Fibroblast of skin of right biceps (primary cell): ENCODE data around the gene GOLGA8O.
"Not testable (repeated sequence)": the region's sequence is repeated elsewhere in the genome, so short reads cannot be mapped to it uniquely, and the experiment has no call there.

Experiments used
- DNase-seq: peaks from one replicate; pipeline ENCODE4 v3.0.0-alpha.2; 2013

Gene GOLGA8O

GRCh38 chr15:32455534-32455933, at the start of gene GOLGA8O:
GOLGA8O (minus strand) TSS chr15:32455634; CDS start chr15:32455536, 98 bp downstream.
- not testable (repeated sequence) for DNase-seq

- not testable (repeated sequence) for DNase-seq
Measured at GRCh38 chr15:32504152-32504811, 48.8 kb upstream of the GOLGA8O start.

- peak; percentile 29 for DNase-seq
Measured at GRCh38 chr15:32502946-32503345, 47.5 kb upstream of the GOLGA8O start.

- DNase-seq, result not testable (repeated sequence)
Measured at GRCh38 chr15:32492768-32493167, 37.3 kb upstream of the GOLGA8O start.

GRCh38 chr15:32486474-32486873, 31.0 kb upstream of the GOLGA8O start:
- not testable (repeated sequence) for DNase-seq

DNA sequence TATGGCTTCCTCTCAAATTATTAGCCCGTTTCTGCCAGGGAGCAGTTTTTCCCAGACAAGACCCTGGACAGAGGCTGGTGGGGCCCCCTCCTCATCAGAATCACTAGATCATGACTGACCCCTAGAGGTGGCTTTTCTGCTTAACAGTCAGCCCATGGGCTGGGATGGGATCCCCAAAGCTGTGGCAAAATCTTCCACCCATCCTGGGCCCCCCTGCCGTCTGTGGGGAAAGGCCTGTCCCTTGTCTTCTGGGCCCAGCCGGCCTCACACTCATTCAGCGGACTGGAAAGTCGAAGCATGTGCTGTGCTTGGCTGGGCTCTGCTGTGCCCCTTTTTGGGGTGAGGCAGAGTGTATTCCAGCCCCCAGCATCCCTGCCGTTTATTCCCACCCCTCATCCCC, 27.9 kb upstream of the GOLGA8O start:
- not testable (repeated sequence) for DNase-seq

DNA sequence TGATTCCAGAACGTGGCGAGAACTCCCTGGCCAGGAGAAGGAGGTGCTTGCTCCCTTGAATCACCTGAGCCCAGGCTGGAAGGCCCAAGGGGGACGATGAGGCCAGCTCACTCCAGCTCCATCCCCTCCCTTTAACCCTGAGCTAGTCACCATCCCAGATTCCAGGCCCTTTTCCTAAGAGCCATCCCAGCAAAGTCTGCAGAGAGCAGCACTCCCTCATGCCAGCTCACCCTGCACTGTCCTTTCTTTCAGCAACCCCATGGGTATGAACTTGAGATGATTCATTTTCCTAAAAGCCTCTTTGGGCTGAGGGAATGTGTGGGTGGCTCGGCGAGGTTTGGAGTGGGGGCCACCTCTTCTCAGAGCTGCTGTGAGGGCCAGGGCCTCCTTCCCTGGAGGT, 26.2 kb upstream of the GOLGA8O start:
- not testable (repeated sequence) for DNase-seq

- DNase-seq, result not testable (repeated sequence)
Measured at GRCh38 chr15:32468076-32468475, 12.6 kb upstream of the GOLGA8O start.

GRCh38 chr15:32440445-32440977, 14.9 kb downstream of the GOLGA8O start:
- not testable (repeated sequence) for DNase-seq

DNA sequence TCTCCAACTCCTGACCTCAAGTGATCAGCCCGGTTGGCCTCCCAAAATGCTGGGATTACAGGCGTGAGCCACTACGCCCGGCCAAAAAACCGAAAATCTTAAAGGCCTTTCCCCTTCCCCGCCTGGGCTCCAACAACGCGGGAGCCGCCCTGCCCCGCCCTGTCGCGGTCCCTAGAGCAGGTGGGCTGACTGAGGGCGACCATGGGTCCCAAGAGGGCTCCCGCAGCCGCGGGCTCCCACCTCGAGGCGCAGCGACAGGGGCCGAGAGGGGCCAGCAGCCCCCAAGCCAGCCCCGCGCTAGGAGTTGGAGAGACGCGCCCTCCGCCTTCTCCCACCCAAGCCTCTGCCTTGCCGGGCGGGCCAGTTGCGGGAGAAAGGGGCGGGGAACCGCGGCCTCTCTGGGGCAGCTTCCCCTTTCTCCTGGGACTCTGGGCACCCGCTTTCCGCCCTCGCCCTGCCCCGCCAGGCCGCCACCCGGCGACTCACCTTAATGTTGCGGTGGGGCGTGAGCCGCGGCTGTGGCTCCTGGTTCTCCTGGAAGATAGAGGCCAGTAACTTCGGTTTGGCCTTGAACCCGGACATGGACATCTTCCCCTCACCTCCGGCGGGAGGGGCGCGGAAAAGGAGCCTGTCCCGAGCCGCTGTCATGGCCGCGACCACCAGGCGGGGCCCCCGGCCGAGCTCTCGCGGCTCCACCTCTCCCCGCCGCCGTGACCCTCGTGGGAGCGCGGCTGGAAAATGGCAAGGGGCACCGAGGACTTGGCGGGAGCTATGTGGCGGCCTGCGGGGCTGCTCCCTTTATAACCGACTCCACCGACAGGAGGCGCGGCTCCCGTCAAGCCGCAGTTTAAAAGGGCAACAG, 21.1 kb downstream of the GOLGA8O start:
- not testable (repeated sequence) for DNase-seq

GRCh38 chr15:32427635-32428034, 27.8 kb downstream of the GOLGA8O start:
- not testable (repeated sequence) for DNase-seq

DNA sequence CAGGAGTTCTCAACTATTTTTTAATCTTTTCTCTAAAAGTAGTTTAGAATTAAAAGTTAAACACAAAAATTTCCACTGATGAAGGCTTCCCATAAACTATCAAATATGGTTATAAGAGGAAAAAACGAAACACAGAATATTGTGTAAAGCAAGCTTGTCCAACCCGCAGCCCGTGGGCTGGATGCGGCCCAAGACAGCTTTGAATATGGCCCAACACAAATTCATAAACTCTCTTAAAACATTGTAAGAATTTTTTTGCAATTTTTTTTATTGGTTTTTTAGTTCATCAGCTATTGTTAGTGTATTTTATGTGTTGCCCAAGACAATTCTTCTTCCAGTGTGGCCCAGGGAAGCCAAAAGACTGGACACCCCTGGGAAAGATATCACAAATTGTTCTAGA, 28.9 kb downstream of the GOLGA8O start:
- not testable (repeated sequence) for DNase-seq

- DNase-seq, result not testable (repeated sequence)
Measured at GRCh38 chr15:32407903-32408302, 47.5 kb downstream of the GOLGA8O start.

- DNase-seq, result not testable (repeated sequence)
Measured at GRCh38 chr15:32403192-32403591, 52.2 kb downstream of the GOLGA8O start, which contains the start of gene GOLGA8K. GOLGA8K (minus strand) TSS chr15:32403292; CDS start chr15:32403194, 98 bp downstream.

- not testable (repeated sequence) for DNase-seq
Measured at GRCh38 chr15:32396522-32396921, 58.9 kb downstream of the GOLGA8O start.
